Loucy (cell line): Measurements from ENCODE around the gene HS6ST1.
"Not testable (repeated sequence)": the region's sequence is repeated elsewhere in the genome, so short reads cannot be mapped to it uniquely, and the experiment has no call there.

Experiments used
- H2AFZ ChIP-seq: fragments of 200-600 bp; sonication (generic); 2 replicates; pipeline ENCODE4 v1.6.0; 2016; ENCODE audit warnings: antibody characterized with exemption, mild to moderate bottlenecking, low read length, moderate library complexity
- H3F3A ChIP-seq: fragments of 200-600 bp; 2 replicates; pipeline ENCODE4 v1.6.0; 2016; ENCODE audit warnings: antibody characterized with exemption, low read depth, mild to moderate bottlenecking
- H3K27me3 ChIP-seq: fragments of 200-600 bp; sonication (generic); 2 replicates; pipeline ENCODE4 v1.6.1; 2014; ENCODE audit warnings: low read length, mild to moderate bottlenecking; ENCODE audit not compliant: insufficient read depth, poor library complexity, severe bottlenecking
- H3K36me3 ChIP-seq: fragments of 200-600 bp; sonication (generic); 2 replicates; pipeline ENCODE4 v1.6.1; 2016; ENCODE audit warnings: low read length; ENCODE audit not compliant: insufficient read depth
- H3K4me1 ChIP-seq: fragments of 200-600 bp; sonication (generic); 2 replicates; pipeline ENCODE4 v1.5.1; 2014; ENCODE audit warnings: low read length, mild to moderate bottlenecking; ENCODE audit not compliant: insufficient read depth, poor library complexity, severe bottlenecking
- H3K4me2 ChIP-seq: fragments of 200-600 bp; sonication (generic); 2 replicates; pipeline ENCODE4 v1.6.0; 2014; ENCODE audit warnings: antibody characterized with exemption, low read length, low read depth, mild to moderate bottlenecking; ENCODE audit not compliant: poor library complexity, severe bottlenecking
- H3K4me3 ChIP-seq: fragments of 200-600 bp; sonication (generic); 2 replicates; pipeline ENCODE4 v1.5.1; 2014; ENCODE audit warnings: low read length, mild to moderate bottlenecking, mixed read lengths; ENCODE audit not compliant: poor library complexity, severe bottlenecking
- H3K79me2 ChIP-seq: fragments of 200-600 bp; sonication (generic); 2 replicates; pipeline ENCODE4 v1.6.1; 2014; ENCODE audit warnings: low read length; ENCODE audit not compliant: insufficient read depth
- H3K9ac ChIP-seq: fragments of 200-600 bp; sonication (generic); 2 replicates; pipeline ENCODE4 v1.6.0; 2014; ENCODE audit warnings: mild to moderate bottlenecking, low read depth, low read length, moderate library complexity; ENCODE audit not compliant: poor library complexity, severe bottlenecking
- H3K9me2 ChIP-seq: fragments of 200-600 bp; sonication (generic); replicated peaks from 2 replicates; pipeline ENCODE4 v1.6.1; 2016; ENCODE audit warnings: low read depth, low read length, mixed read lengths
- H3K9me3 ChIP-seq: fragments of 200-600 bp; sonication (generic); 2 replicates; pipeline ENCODE4 v1.6.1; 2014; ENCODE audit warnings: mild to moderate bottlenecking, antibody characterized with exemption, low read length, low read depth; ENCODE audit not compliant: insufficient read depth
- H4K20me1 ChIP-seq: fragments of 200-600 bp; sonication (generic); 2 replicates; pipeline ENCODE4 v1.6.0; 2014; ENCODE audit warnings: antibody characterized with exemption, low read length, mild to moderate bottlenecking; ENCODE audit not compliant: insufficient read depth, poor library complexity, severe bottlenecking
- CTCF ChIP-seq: fragments of 200-600 bp; sonication (generic); conservative IDR thresholded peaks from 2 replicates; pipeline ENCODE4 v1.5.1; 2014; ENCODE audit warnings: mild to moderate bottlenecking, antibody characterized with exemption, low read length
- EZH2phosphoT487 ChIP-seq: fragments of 200-600 bp; IDR thresholded peaks from 2 replicates; pipeline ENCODE4 v1.6.1; 2018; ENCODE audit warnings: antibody characterized with exemption, mild to moderate bottlenecking, moderate library complexity, borderline replicate concordance

Gene HS6ST1

GRCh38 chr2:128252501-128252900 is 66.2 kb downstream of the HS6ST1 start:
- Histone ChIP-seq H3K27me3 (no peaks in the 10 kb centered on the region), H2AFZ (no peak overlapping the region), H3K79me2 (no peaks in the 10 kb centered on the region), H3K9me2 (no peaks in the 10 kb centered on the region), H3K4me3 (no peak overlapping the region), H4K20me1 (no peaks in the 10 kb centered on the region), H3F3A (no peaks in the 10 kb centered on the region), H3K9ac (no peak overlapping the region), H3K9me3 (no peaks in the 10 kb centered on the region), H3K4me1 (no peaks in the 10 kb centered on the region), H3K4me2 (no peak overlapping the region), H3K36me3 (no peaks in the 10 kb centered on the region)
- TF ChIP-seq EZH2phosphoT487, result no peak

- H2AFZ ChIP-seq, H4K20me1 ChIP-seq, H3F3A ChIP-seq, H3K36me3 ChIP-seq, H3K4me3 ChIP-seq, H3K27me3 ChIP-seq, H3K9me3 ChIP-seq, H3K9ac ChIP-seq, H3K9me2 ChIP-seq, H3K4me1 ChIP-seq, H3K4me2 ChIP-seq, H3K79me2 ChIP-seq: not testable (repeated sequence)
These were observed 66.6 kb downstream of the HS6ST1 start for GRCh38 chr2:128252086-128252485.

GRCh38 chr2:128250229-128251025 is 68.2 kb downstream of the HS6ST1 start:
- Histone ChIP-seq H3K4me2 (no peak overlapping the region), H3K4me1 (peaks cover 6% of the 10 kb centered on the region), H3K27me3 (no peaks in the 10 kb centered on the region), H3K36me3 (no peaks in the 10 kb centered on the region), H3K9me2 (no peaks in the 10 kb centered on the region), H3K9me3 (no peaks in the 10 kb centered on the region), H3F3A (no peaks in the 10 kb centered on the region), H2AFZ (no peak overlapping the region), H3K9ac (no peak overlapping the region), H3K4me3 (no peak overlapping the region), H4K20me1 (no peaks in the 10 kb centered on the region), H3K79me2 (no peaks in the 10 kb centered on the region)
- TF ChIP-seq EZH2phosphoT487, result no peak
- TF ChIP-seq CTCF, result no peak

GRCh38 chr2:128249555-128249954 is 69.1 kb downstream of the HS6ST1 start:
- no peaks in the 10 kb centered on the region for H3K79me2 ChIP-seq
- H3K9me3 ChIP-seq, result no peaks in the 10 kb centered on the region
- no peak overlapping the region for H3K4me2 ChIP-seq
- H3K9ac ChIP-seq, result no peak overlapping the region
- no peaks in the 10 kb centered on the region for H3K36me3 ChIP-seq
- H4K20me1 ChIP-seq, result no peaks in the 10 kb centered on the region
- no peak overlapping the region for H2AFZ ChIP-seq
- TF ChIP-seq CTCF (no peak), EZH2phosphoT487 (no peak)
- H3K9me2 ChIP-seq, result no peaks in the 10 kb centered on the region
- H3K4me1 ChIP-seq, result peaks cover 6% of the 10 kb centered on the region
- H3K4me3 ChIP-seq, result no peak overlapping the region
- no peaks in the 10 kb centered on the region for H3K27me3 ChIP-seq
- no peaks in the 10 kb centered on the region for H3F3A ChIP-seq
